Mesendoderm (in vitro differentiated cells): ENCODE data around the gene ADORA2B.

Source experiments
- DNase-seq: peaks from one replicate; pipeline ENCODE4 v3.0.0; 2013
- H2AK5ac ChIP-seq: 2 replicates; pipeline ENCODE4 v1.6.1; 2013; ENCODE audit warnings: low read length, inconsistent platforms
- H2BK120ac ChIP-seq: 2 replicates; pipeline ENCODE4 v1.6.1; 2013; ENCODE audit warnings: low read depth, mild to moderate bottlenecking, low read length, moderate library complexity, mixed read lengths
- H2BK15ac ChIP-seq: replicated peaks from 2 replicates; pipeline ENCODE4 v1.6.1; 2013; ENCODE audit warnings: low read depth, mild to moderate bottlenecking, moderate library complexity
- H2BK5ac ChIP-seq: 2 replicates; pipeline ENCODE4 v1.6.1; 2013; ENCODE audit warnings: low read length, inconsistent platforms
- H3K18ac ChIP-seq: 2 replicates; pipeline ENCODE4 v1.6.1; 2013; ENCODE audit warnings: mild to moderate bottlenecking, low read length, mixed read lengths
- H3K23ac ChIP-seq: one replicate; pipeline ENCODE4 v1.6.1; 2013; ENCODE audit warnings: low read length
- H3K27ac ChIP-seq: 2 replicates; pipeline ENCODE4 v1.5.1; 2013; ENCODE audit warnings: low read depth, mild to moderate bottlenecking, inconsistent platforms, low read length, moderate library complexity
- H3K27me3 ChIP-seq: 2 replicates; pipeline ENCODE4 v1.6.1; 2013; ENCODE audit warnings: low read length, control low read depth, mild to moderate bottlenecking, inconsistent platforms; ENCODE audit not compliant: insufficient read depth, poor library complexity
- H3K36me3 ChIP-seq: 2 replicates; pipeline ENCODE4 v1.6.1; 2013; ENCODE audit warnings: low read length, inconsistent platforms; ENCODE audit not compliant: control insufficient read depth, insufficient read depth
- H3K4ac ChIP-seq: one replicate; pipeline ENCODE4 v1.6.1; 2013; ENCODE audit warnings: low read depth, mild to moderate bottlenecking, low read length, moderate library complexity
- H3K4me1 ChIP-seq: 2 replicates; pipeline ENCODE4 v1.6.1; 2013; ENCODE audit warnings: low read depth, low read length, inconsistent platforms; ENCODE audit not compliant: control insufficient read depth
- H3K4me2 ChIP-seq: 2 replicates; pipeline ENCODE4 v1.6.1; 2013; ENCODE audit warnings: low read length
- H3K4me3 ChIP-seq: 2 replicates; pipeline ENCODE4 v1.5.1; 2013; ENCODE audit warnings: mild to moderate bottlenecking, low read length
- H3K56ac ChIP-seq: one replicate; pipeline ENCODE4 v1.6.1; 2013; ENCODE audit warnings: low read length
- H3K79me1 ChIP-seq: 2 replicates; pipeline ENCODE4 v1.6.1; 2013; ENCODE audit warnings: low read length, inconsistent platforms
- H3K79me2 ChIP-seq: 2 replicates; pipeline ENCODE4 v1.6.1; 2013; ENCODE audit warnings: mild to moderate bottlenecking, low read length; ENCODE audit not compliant: control insufficient read depth, insufficient read depth
- H3K9ac ChIP-seq: 2 replicates; pipeline ENCODE4 v1.6.1; 2013; ENCODE audit warnings: low read length, inconsistent platforms
- H4K5ac ChIP-seq: one replicate; pipeline ENCODE4 v1.6.1; 2013; ENCODE audit warnings: low read length
- H4K8ac ChIP-seq: one replicate; pipeline ENCODE4 v1.6.1; 2013; ENCODE audit warnings: low read depth, mild to moderate bottlenecking, control low read depth, low read length, moderate library complexity
- WGBS: extraction: QIAGEN DNeasy Blood & Tissue Kit; methylation state at CpG from one replicate; pipeline ENCODE4 v1.1.7; 2013; ENCODE audit warnings: low lambda C conversion rate, missing lambda C conversion rate; ENCODE audit not compliant: insufficient coverage; ENCODE audit errors: extremely low coverage; 5-methylcytosine and 5-hydroxymethylcytosine counted together

ADORA2B gene

GRCh38 chr17:15913826-15914225 is 31.1 kb upstream of the ADORA2B start:
- Histone ChIP-seq H3K79me1 (no peaks in the 10 kb centered on the region), H3K23ac (no peak overlapping the region), H2AK5ac (no peak overlapping the region), H2BK5ac (no peak overlapping the region), H3K9ac (no peak overlapping the region), H2BK120ac (no peak overlapping the region), H3K18ac (no peak overlapping the region), H3K4ac (no peak overlapping the region), H3K36me3 (no peaks in the 10 kb centered on the region), H4K5ac (no peak overlapping the region), H3K4me1 (no peaks in the 10 kb centered on the region), H3K27me3 (no peaks in the 10 kb centered on the region), H3K4me3 (no peak overlapping the region), H3K79me2 (no peaks in the 10 kb centered on the region), H3K4me2 (no peak overlapping the region), H4K8ac (no peak overlapping the region), H2BK15ac (no peak overlapping the region), H3K27ac (no peak overlapping the region), H3K56ac (no peak overlapping the region)
- DNase-seq: no peak
- no CpG with 5 or more reads among the region's 3 CpGs for WGBS

GRCh38 chr17:15914400-15915170 is 30.3 kb upstream of the ADORA2B start:
- Histone ChIP-seq H3K4me1 (no peaks in the 10 kb centered on the region), H3K9ac (no peak overlapping the region), H4K8ac (no peak overlapping the region), H3K36me3 (no peaks in the 10 kb centered on the region), H3K4me3 (no peak overlapping the region), H3K27ac (no peak overlapping the region), H3K79me1 (no peaks in the 10 kb centered on the region), H2BK15ac (no peak overlapping the region), H3K56ac (no peak overlapping the region), H2AK5ac (no peak overlapping the region), H2BK5ac (no peak overlapping the region), H3K4me2 (no peak overlapping the region), H3K4ac (no peak overlapping the region), H3K18ac (no peak overlapping the region), H3K23ac (no peak overlapping the region), H3K79me2 (no peaks in the 10 kb centered on the region), H4K5ac (no peak overlapping the region), H3K27me3 (no peaks in the 10 kb centered on the region), H2BK120ac (no peak overlapping the region)
- peak; percentile 35 for DNase-seq
- no CpG with 5 or more reads among the region's 6 CpGs for WGBS

DNA sequence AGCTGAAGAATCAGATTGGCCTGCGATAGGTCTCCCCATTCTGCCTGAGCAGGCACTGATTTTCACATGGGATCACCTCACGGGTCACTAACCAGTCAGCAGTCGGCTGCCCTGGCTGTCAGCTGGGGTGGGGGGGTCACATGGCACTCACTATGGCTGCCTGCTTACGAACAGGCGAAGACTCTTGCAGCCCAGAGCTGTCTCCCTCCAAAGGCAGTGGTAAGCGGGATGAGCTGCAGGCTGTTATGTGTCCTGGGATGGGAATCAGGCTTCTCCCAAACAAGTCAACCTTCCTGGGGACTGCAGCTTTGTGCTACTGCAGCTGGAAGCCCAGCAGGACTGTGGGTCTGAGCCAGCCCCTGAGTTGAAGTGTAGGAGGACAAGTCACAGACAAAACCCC is 29.0 kb upstream of the ADORA2B start:
- Histone ChIP-seq H3K36me3 (no peaks in the 10 kb centered on the region), H3K27ac (no peak overlapping the region), H2BK120ac (no peak overlapping the region), H2AK5ac (no peak overlapping the region), H4K8ac (no peak overlapping the region), H3K23ac (no peak overlapping the region), H3K4me2 (no peak overlapping the region), H3K4me1 (no peaks in the 10 kb centered on the region), H3K4ac (no peak overlapping the region), H3K79me1 (no peaks in the 10 kb centered on the region), H3K18ac (no peak overlapping the region), H2BK5ac (no peak overlapping the region), H2BK15ac (no peak overlapping the region), H4K5ac (no peak overlapping the region), H3K9ac (no peak overlapping the region), H3K56ac (no peak overlapping the region), H3K27me3 (no peaks in the 10 kb centered on the region), H3K79me2 (no peaks in the 10 kb centered on the region), H3K4me3 (no peak overlapping the region)
- DNase-seq: no peak
- no CpG with 5 or more reads among the region's 6 CpGs for WGBS

GRCh38 chr17:15917021-15917437 is 27.9 kb upstream of the ADORA2B start:
- no peak overlapping the region for H4K5ac ChIP-seq
- H2BK5ac ChIP-seq: no peak overlapping the region
- no peaks in the 10 kb centered on the region for H3K79me2 ChIP-seq
- H3K4me1 ChIP-seq: no peaks in the 10 kb centered on the region
- H2BK15ac ChIP-seq: no peak overlapping the region
- no peak for DNase-seq
- H3K56ac ChIP-seq: peak overlapping the region; percentile 37
- H3K23ac ChIP-seq: no peak overlapping the region
- no peak overlapping the region for H3K9ac ChIP-seq
- no peak overlapping the region for H2BK120ac ChIP-seq
- H3K79me1 ChIP-seq: no peaks in the 10 kb centered on the region
- H2AK5ac ChIP-seq: no peak overlapping the region
- WGBS: no CpG with 5 or more reads among the region's 20 CpGs
- no peak overlapping the region for H4K8ac ChIP-seq
- peak overlapping the region; percentile 2 for H3K4me2 ChIP-seq
- H3K36me3 ChIP-seq: no peaks in the 10 kb centered on the region
- no peak overlapping the region for H3K4ac ChIP-seq
- no peak overlapping the region for H3K18ac ChIP-seq
- no peak overlapping the region for H3K4me3 ChIP-seq
- H3K27me3 ChIP-seq: no peaks in the 10 kb centered on the region
- no peak overlapping the region for H3K27ac ChIP-seq

GRCh38 chr17:15917438-15918027 is 27.4 kb upstream of the ADORA2B start:
- H3K23ac ChIP-seq: no peak overlapping the region
- H2BK5ac ChIP-seq: no peak overlapping the region
- no peak for DNase-seq
- no peak overlapping the region for H4K8ac ChIP-seq
- H3K56ac ChIP-seq: peak overlapping the region; percentile 44
- H3K9ac ChIP-seq: no peak overlapping the region
- no CpG with 5 or more reads among the region's 44 CpGs for WGBS
- no peak overlapping the region for H2BK15ac ChIP-seq
- H2BK120ac ChIP-seq: no peak overlapping the region
- no peaks in the 10 kb centered on the region for H3K4me1 ChIP-seq
- H3K27ac ChIP-seq: no peak overlapping the region
- no peak overlapping the region for H2AK5ac ChIP-seq
- H3K18ac ChIP-seq: no peak overlapping the region
- no peaks in the 10 kb centered on the region for H3K79me1 ChIP-seq
- H3K79me2 ChIP-seq: no peaks in the 10 kb centered on the region
- H3K4me2 ChIP-seq: peak overlapping the region; percentile 10
- no peak overlapping the region for H4K5ac ChIP-seq
- H3K4me3 ChIP-seq: no peak overlapping the region
- H3K27me3 ChIP-seq: no peaks in the 10 kb centered on the region
- H3K36me3 ChIP-seq: no peaks in the 10 kb centered on the region
- H3K4ac ChIP-seq: no peak overlapping the region
